OCI-LY1 (cell line): Measurements from ENCODE around the gene FAM229B.

ENCODE experiments used
- CTCF ChIP-seq: fragments of 200-600 bp; sonication (generic), shearing (Covaris generic); IDR thresholded peaks from 2 replicates; pipeline ENCODE4 v1.5.1; 2017; ENCODE audit warnings: mild to moderate bottlenecking, antibody characterized with exemption, low read length, moderate library complexity, mixed read lengths
- EZH2 ChIP-seq: fragments of 200-600 bp; sonication (generic), shearing (Covaris generic); IDR thresholded peaks from 2 replicates; pipeline ENCODE4 v1.8.0; 2017; ENCODE audit warnings: borderline replicate concordance, mixed run types, mild to moderate bottlenecking, antibody characterized with exemption, low read length, moderate library complexity, mixed read lengths

GRCh38 chr6:112106562-112106961, 19.2 kb downstream of the FAM229B start:
- no peak for TF ChIP-seq CTCF
- TF ChIP-seq EZH2 = no peak
